ENCODE measurements around the gene ESR1. TPM values are rescaled to one million over a fixed set of nuclear protein-coding genes. Genes with fewer than 3 reads are reported as not detected.
"Not testable (repeated sequence)": the region's sequence is repeated elsewhere in the genome, so short reads cannot be mapped to it uniquely, and the experiment has no call there.

The ESR1 gene
- total RNA-seq, 1 experiment from 2014 or later, result not detected

- Histone ChIP-seq H3K4me3 (no peak overlapping the region), H3K27ac (no peak overlapping the region), H3K9me3 (replicated peaks) (0 out of 2 replicates have a peak, but pooled peaks cover 2% of the 10 kb centered on the region), H3K36me3 (peaks cover 8% of the 10 kb centered on the region), H3K4me1 (replicated peaks) (no peaks in the 10 kb centered on the region), H3K27me3 (replicated peaks) (no peaks in the 10 kb centered on the region)
- DNase-seq (ENCODE audit: low read depth in 1 of 2, low spot score in 2 of 2), result no peak
Observed at GRCh38 chr6:152119831-152120230, 312.3 kb downstream of the ESR1 start.

- Histone ChIP-seq H3K4me1 (replicated peaks) (no peaks in the 10 kb centered on the region), H3K27me3 (replicated peaks) (no peaks in the 10 kb centered on the region), H3K27ac (no peak overlapping the region), H3K36me3 (peaks cover 8% of the 10 kb centered on the region), H3K9me3 (replicated peaks) (0 out of 2 replicates have a peak, but pooled peaks cover 2% of the 10 kb centered on the region), H3K4me3 (no peak overlapping the region)
- DNase-seq (ENCODE audit: low read depth in 1 of 2, low spot score in 2 of 2), result no peak
Observed at GRCh38 chr6:152121910-152122309, 314.4 kb downstream of the ESR1 start.

GRCh38 chr6:152122434-152122833 lies 315.0 kb downstream of the ESR1 start:
- H3K27ac ChIP-seq, result no peak overlapping the region
- H3K27me3 ChIP-seq (replicated peaks), result no peaks in the 10 kb centered on the region
- peaks cover 8% of the 10 kb centered on the region for H3K36me3 ChIP-seq
- H3K9me3 ChIP-seq (replicated peaks), result 0 out of 2 replicates have a peak, but pooled peaks cover 2% of the 10 kb centered on the region
- H3K4me3 ChIP-seq, result no peak overlapping the region
- DNase-seq (ENCODE audit: low read depth in 1 of 2, low spot score in 2 of 2), result no peak
- H3K4me1 ChIP-seq (replicated peaks), result no peaks in the 10 kb centered on the region

- Histone ChIP-seq H3K36me3 (peaks cover 8% of the 10 kb centered on the region), H3K9me3 (replicated peaks) (0 out of 2 replicates have a peak, but pooled peaks cover 2% of the 10 kb centered on the region), H3K27me3 (replicated peaks) (no peaks in the 10 kb centered on the region), H3K4me1 (replicated peaks) (no peaks in the 10 kb centered on the region), H3K4me3 (no peak overlapping the region), H3K27ac (no peak overlapping the region)
- no peak for DNase-seq (ENCODE audit: low read depth in 1 of 2, low spot score in 2 of 2)
Observed at GRCh38 chr6:152123076-152123475, 315.6 kb downstream of the ESR1 start.

- peak in 1 of 2 experiments; percentile 57 for DNase-seq (ENCODE audit: low read depth in 1 of 2, low spot score in 2 of 2)
- Histone ChIP-seq H3K27ac (no peak overlapping the region), H3K4me1 (replicated peaks) (no peaks in the 10 kb centered on the region), H3K27me3 (replicated peaks) (no peaks in the 10 kb centered on the region), H3K36me3 (peaks cover 11% of the 10 kb centered on the region), H3K9me3 (replicated peaks) (0 out of 2 replicates have a peak, but pooled peaks cover 2% of the 10 kb centered on the region), H3K4me3 (no peak overlapping the region)
Observed at GRCh38 chr6:152124429-152125074, 317.1 kb downstream of the ESR1 start.

GRCh38 chr6:152127432-152128165 lies 320.1 kb downstream of the ESR1 start:
- Histone ChIP-seq H3K36me3 (peaks cover 20% of the 10 kb centered on the region), H3K27ac (no peak overlapping the region), H3K4me1 (replicated peaks) (no peaks in the 10 kb centered on the region), H3K9me3 (replicated peaks) (0 out of 2 replicates have a peak, but pooled peaks cover 2% of the 10 kb centered on the region), H3K27me3 (replicated peaks) (no peaks in the 10 kb centered on the region), H3K4me3 (no peak overlapping the region)
- no peak for DNase-seq (ENCODE audit: low read depth in 1 of 2, low spot score in 2 of 2)

- no peaks in the 10 kb centered on the region for H3K4me1 ChIP-seq (replicated peaks)
- peaks cover 25% of the 10 kb centered on the region for H3K36me3 ChIP-seq
- no peaks in the 10 kb centered on the region for H3K27me3 ChIP-seq (replicated peaks)
- H3K27ac ChIP-seq, result no peak overlapping the region
- H3K4me3 ChIP-seq, result no peak overlapping the region
- no peak for DNase-seq (ENCODE audit: low read depth in 1 of 2, low spot score in 2 of 2)
- no peaks in the 10 kb centered on the region for H3K9me3 ChIP-seq (replicated peaks)
Observed at GRCh38 chr6:152129691-152130151, 322.2 kb downstream of the ESR1 start.

- Histone ChIP-seq H3K4me3 (no peak overlapping the region), H3K36me3 (peaks cover 31% of the 10 kb centered on the region), H3K9me3 (replicated peaks) (no peaks in the 10 kb centered on the region), H3K27me3 (replicated peaks) (no peaks in the 10 kb centered on the region), H3K4me1 (replicated peaks) (peaks cover under 1% of the 10 kb centered on the region; the same call in 1 of the 2 replicates), H3K27ac (no peak overlapping the region)
- no peak for DNase-seq (ENCODE audit: low read depth in 1 of 2, low spot score in 2 of 2)
Observed at GRCh38 chr6:152130441-152130840, 323.0 kb downstream of the ESR1 start.

- peak in 1 of 2 experiments; percentile 66 for DNase-seq (ENCODE audit: low read depth in 1 of 2, low spot score in 2 of 2)
- H3K4me1 ChIP-seq (replicated peaks), result peaks cover 15% of the 10 kb centered on the region
- H3K4me3 ChIP-seq, result no peak overlapping the region
- peaks cover 21% of the 10 kb centered on the region for H3K36me3 ChIP-seq
- H3K27ac ChIP-seq, result no peak overlapping the region; the same call in 1 of the 2 replicates
- no peaks in the 10 kb centered on the region for H3K9me3 ChIP-seq (replicated peaks)
- H3K27me3 ChIP-seq (replicated peaks), result no peaks in the 10 kb centered on the region
Observed at GRCh38 chr6:152135755-152136448, 328.4 kb downstream of the ESR1 start.

GRCh38 chr6:152136449-152136825 lies 329.0 kb downstream of the ESR1 start:
- Histone ChIP-seq H3K4me1 (replicated peaks) (peaks cover 15% of the 10 kb centered on the region), H3K36me3 (peaks cover 21% of the 10 kb centered on the region), H3K27me3 (replicated peaks) (no peaks in the 10 kb centered on the region), H3K4me3 (no peak overlapping the region), H3K27ac (no peak overlapping the region; the same call in 1 of the 2 replicates), H3K9me3 (replicated peaks) (no peaks in the 10 kb centered on the region)
- peak in 1 of 2 experiments; percentile 53 for DNase-seq (ENCODE audit: low read depth in 1 of 2, low spot score in 2 of 2)

GRCh38 chr6:152138344-152138743 lies 330.9 kb downstream of the ESR1 start:
- not testable (repeated sequence) for H3K9me3 ChIP-seq (replicated peaks); DNase-seq (ENCODE audit: low read depth in 1 of 2, low spot score in 2 of 2); H3K27ac ChIP-seq; H3K36me3 ChIP-seq; H3K27me3 ChIP-seq (replicated peaks); H3K4me3 ChIP-seq
- peaks cover 15% of the 10 kb centered on the region for H3K4me1 ChIP-seq (replicated peaks)

- Histone ChIP-seq H3K27ac (no peak overlapping the region), H3K4me1 (replicated peaks) (peaks cover 15% of the 10 kb centered on the region), H3K27me3 (replicated peaks) (no peaks in the 10 kb centered on the region), H3K4me3 (no peak overlapping the region), H3K36me3 (peaks cover 3% of the 10 kb centered on the region), H3K9me3 (replicated peaks) (no peaks in the 10 kb centered on the region; the same call in 1 of the 2 replicates)
- DNase-seq (ENCODE audit: low read depth in 1 of 2, low spot score in 2 of 2), result no peak
Observed at GRCh38 chr6:152142105-152142504, 334.6 kb downstream of the ESR1 start.

GRCh38 chr6:152143359-152143758 lies 335.9 kb downstream of the ESR1 start:
- peaks cover 12% of the 10 kb centered on the region for H3K36me3 ChIP-seq
- H3K4me1 ChIP-seq (replicated peaks), result peaks cover 20% of the 10 kb centered on the region

More at GRCh38 chr6:152143359-152143758, 335.9 kb downstream of the ESR1 start:
- H3K9me3 ChIP-seq (replicated peaks), result no peaks in the 10 kb centered on the region; the same call in 1 of the 2 replicates
- no peak overlapping the region for H3K27ac ChIP-seq
- H3K4me3 ChIP-seq, result no peak overlapping the region
- no peaks in the 10 kb centered on the region for H3K27me3 ChIP-seq (replicated peaks)
- no peak for DNase-seq (ENCODE audit: low read depth in 1 of 2, low spot score in 2 of 2)

Data from SJSA1 (cell line).